LNCAP (cell line): Measurements from ENCODE around the gene ELOVL6.
A peak's percentile ranks its signal among the peaks of the same experiment; 100 is the strongest.

ENCODE experiments used
- CTCF ChIP-seq: fragments of 450-650 bp; IDR thresholded peaks from 2 replicates; pipeline ENCODE4 v1.5.1; 2017; ENCODE audit warnings: mild to moderate bottlenecking

Gene ELOVL6

GRCh38 chr4:110061076-110061475, 137.3 kb downstream of the ELOVL6 start:
- no peak for TF ChIP-seq CTCF

GRCh38 chr4:110059556-110060191, 138.7 kb downstream of the ELOVL6 start:
- no peak for TF ChIP-seq CTCF

GRCh38 chr4:110058677-110059076, 139.7 kb downstream of the ELOVL6 start:
- TF ChIP-seq CTCF = no peak

GRCh38 chr4:110055158-110055768, 143.2 kb downstream of the ELOVL6 start:
- no peak for TF ChIP-seq CTCF

- peak; percentile 68 for TF ChIP-seq CTCF
These were observed 148.2 kb downstream of the ELOVL6 start for GRCh38 chr4:110049951-110050925.

GRCh38 chr4:110046588-110047049, 151.8 kb downstream of the ELOVL6 start:
- no peak for TF ChIP-seq CTCF

GRCh38 chr4:110042545-110043517, 155.6 kb downstream of the ELOVL6 start:
- TF ChIP-seq CTCF = no peak
